ENCODE results near the gene ARHGAP33.
A peak's percentile ranks its signal among the peaks of the same experiment; 100 is the strongest.

The ARHGAP33 gene

DNA sequence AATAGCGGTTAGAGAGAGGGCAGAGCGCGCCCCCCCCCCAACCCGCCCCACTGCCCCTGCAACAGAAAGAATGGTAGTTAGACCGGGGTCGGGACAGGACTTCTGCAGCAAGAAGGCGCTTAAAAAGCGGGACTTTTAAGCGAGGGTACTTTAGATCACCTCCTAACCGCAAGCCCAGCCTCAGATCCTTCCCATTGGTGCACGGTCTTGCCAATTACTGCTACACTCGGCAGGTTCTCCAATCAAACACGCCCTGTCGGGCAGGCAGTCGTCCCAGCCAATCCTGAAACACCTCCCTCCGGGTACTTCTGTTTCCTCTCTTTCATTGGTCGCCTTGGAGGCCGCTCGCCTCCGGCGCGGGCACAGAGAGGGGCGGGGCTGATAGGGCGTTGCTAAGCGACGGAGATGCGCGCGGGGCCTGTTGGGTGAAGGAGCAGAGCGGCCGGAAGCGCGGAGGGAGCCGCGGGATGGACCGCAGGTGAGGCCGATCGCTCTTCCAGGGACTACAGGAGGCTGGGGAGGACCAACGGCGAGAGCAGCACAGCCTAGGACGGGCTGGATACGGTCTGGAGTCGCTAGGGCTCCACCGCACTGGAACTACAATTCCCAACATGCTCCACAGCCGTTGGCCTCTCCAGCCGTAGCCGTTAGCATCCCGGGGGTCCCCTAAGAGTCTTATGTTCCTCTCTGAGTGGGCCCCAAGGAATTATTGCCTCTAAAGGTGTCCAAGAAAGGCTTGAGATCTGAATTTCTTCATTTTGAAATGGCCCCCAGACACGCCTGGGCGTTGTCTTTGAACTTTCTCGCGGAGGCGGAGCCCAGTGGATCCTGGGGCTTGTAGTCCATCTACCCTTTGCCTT lies 17.4 kb upstream of the ARHGAP33 start, which contains the start of gene PROSER3:
Gene PROSER3, plus strand, starts transcription at position 428 of the 860 bp plus-strand sequence. Its CDS starts 40 bp downstream, at position 468.
- TF ChIP-seq, protein P1, sequence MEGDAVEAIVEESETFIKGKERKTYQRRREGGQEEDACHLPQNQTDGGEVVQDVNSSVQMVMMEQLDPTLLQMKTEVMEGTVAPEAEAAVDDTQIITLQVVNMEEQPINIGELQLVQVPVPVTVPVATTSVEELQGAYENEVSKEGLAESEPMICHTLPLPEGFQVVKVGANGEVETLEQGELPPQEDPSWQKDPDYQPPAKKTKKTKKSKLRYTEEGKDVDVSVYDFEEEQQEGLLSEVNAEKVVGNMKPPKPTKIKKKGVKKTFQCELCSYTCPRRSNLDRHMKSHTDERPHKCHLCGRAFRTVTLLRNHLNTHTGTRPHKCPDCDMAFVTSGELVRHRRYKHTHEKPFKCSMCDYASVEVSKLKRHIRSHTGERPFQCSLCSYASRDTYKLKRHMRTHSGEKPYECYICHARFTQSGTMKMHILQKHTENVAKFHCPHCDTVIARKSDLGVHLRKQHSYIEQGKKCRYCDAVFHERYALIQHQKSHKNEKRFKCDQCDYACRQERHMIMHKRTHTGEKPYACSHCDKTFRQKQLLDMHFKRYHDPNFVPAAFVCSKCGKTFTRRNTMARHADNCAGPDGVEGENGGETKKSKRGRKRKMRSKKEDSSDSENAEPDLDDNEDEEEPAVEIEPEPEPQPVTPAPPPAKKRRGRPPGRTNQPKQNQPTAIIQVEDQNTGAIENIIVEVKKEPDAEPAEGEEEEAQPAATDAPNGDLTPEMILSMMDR (IDR thresholded peaks at IDR 0.05; ENCODE audit: control insufficient read depth, extremely low read depth, insufficient read depth): no peak
- peak within 1 kb of the TSS; percentile 96 for H3K4me3 ChIP-seq (ENCODE audit: low read depth, low read length)
- peak; percentile 98 for DNase-seq (ENCODE audit: low read depth)

DNA sequence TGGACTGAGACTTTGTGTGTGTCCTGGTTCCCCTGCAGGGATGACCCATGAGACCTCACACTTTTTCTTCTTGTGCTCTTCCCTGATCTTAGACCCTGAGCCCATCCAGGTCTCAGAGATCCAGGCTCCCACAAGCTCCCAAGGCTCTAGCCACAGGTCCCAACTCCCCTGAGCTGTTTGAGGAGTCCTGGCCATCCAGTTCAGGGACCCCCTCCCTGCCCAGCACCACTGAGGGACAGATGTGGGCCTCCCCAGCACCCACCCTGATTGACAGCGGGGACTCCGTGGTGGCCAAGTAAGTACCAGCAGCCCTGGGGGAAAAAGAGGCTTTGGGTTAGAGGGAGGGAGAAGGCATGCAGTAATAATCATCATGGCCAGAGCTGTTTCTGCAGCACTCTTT lies 15.7 kb upstream of the ARHGAP33 start:
- no peak overlapping the region for H3K4me3 ChIP-seq (ENCODE audit: low read depth, low read length)
- TF ChIP-seq, protein P1 (IDR thresholded peaks at IDR 0.05; ENCODE audit: control insufficient read depth, extremely low read depth, insufficient read depth): no peak
- no peak for DNase-seq (ENCODE audit: low read depth)

DNA sequence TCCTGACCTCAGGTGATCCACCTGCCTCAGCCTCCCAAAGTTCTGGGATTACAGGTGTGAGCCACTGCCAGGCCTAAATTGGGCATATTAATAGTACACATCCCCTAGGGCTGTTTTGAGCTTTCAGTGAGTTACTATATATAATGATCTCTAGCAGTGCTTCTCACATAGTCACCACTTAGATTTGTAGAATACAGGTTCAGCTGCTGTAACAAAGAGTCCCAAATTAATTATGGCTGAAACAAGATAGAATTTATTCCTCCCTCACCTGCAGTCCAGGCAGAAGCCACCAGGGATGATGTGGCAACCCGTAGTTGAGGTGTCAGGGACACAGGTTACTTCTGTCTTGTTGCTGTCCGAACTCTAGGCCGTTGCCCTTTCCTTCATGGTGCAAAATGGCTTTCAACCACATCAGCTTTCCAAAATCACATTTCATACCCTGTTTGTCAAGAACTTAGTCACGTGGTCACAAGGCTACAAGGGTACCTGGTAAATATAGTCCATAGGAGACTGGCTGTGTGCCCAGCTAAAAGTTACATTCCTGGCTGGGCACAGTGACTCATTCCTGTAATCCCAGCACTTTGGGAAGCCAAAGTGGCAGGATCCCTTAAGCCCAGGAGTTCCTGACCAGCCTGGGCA lies 14.5 kb upstream of the ARHGAP33 start:
- H3K4me3 ChIP-seq (ENCODE audit: low read depth, low read length): no peak overlapping the region
- DNase-seq (ENCODE audit: low read depth): no peak
- TF ChIP-seq, protein P1 (IDR thresholded peaks at IDR 0.05; ENCODE audit: control insufficient read depth, extremely low read depth, insufficient read depth): no peak

DNA sequence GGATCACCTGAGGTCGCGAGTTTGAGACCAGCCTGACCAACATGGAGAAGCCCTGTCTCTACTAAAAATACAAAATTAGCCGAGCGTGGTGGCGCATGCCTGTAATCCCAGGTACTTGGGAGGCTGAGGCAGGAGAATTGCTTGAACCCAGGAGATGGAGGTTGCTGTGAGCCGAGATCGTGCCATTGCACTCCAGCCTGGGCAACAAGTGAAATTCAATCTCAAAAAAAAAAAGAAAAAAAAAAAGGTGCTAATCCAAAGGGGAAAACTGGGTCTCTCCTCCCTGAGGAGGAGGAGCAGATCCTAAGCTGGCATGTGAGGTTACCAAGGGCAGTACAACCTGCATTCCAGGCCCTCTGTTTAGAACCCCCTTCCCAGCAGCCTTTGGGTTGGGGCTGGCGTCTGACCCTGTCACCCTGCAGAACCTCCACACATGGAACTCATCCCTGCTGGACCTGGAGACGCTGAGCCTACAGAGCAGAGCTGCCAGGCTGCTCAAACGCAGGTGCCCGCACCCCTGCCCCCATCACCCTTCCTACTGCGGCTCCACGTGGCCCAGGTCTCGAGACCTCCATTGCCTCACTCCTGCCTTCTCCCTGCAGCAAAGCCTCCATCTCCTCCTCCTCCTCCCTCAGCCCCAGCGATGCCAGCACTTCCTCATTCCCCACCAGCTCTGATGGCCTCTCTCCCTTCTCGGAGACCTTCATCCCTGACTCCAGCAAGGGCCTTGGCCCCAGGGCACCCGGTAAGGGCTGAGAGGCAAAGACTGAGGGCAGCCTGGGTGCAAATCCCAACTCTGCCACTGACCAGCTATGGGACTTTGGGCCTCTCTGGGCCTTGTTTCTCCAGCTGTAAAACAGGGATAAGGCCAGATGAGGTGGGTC lies 10.7 kb upstream of the ARHGAP33 start:
- DNase-seq (ENCODE audit: low read depth): no peak
- H3K4me3 ChIP-seq (ENCODE audit: low read depth, low read length): no peak overlapping the region
- TF ChIP-seq, protein P1 (IDR thresholded peaks at IDR 0.05; ENCODE audit: control insufficient read depth, extremely low read depth, insufficient read depth): no peak

DNA sequence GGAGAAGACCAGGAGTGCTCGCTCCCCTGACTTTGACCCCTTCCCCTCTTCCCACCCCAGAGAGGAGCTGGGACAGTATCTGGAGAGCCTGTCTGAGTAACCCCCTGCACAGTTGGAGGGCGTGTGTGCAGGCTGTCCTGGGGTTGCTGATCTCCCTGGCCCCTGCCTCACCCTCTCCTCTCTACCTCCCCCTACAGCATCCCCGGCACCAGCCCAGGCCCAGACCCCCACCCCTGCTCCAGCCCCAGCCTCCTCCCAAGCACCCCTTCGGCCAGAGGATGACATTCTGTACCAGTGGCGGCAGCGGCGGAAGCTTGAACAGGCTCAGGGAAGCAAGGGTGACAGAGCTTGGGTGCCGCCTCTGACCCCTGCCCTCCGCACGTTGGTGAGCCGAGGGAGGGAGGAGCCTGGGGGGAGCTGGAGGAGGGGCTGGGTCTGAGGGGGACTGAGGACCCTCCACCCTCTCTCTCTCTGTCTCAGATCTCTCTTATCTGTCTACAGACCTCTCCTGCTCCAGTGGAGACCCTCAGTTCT lies 8.7 kb upstream of the ARHGAP33 start:
- no peak overlapping the region for H3K4me3 ChIP-seq (ENCODE audit: low read depth, low read length)
- DNase-seq (ENCODE audit: low read depth): no peak
- TF ChIP-seq, protein P1 (IDR thresholded peaks at IDR 0.05; ENCODE audit: control insufficient read depth, extremely low read depth, insufficient read depth): no peak

DNA sequence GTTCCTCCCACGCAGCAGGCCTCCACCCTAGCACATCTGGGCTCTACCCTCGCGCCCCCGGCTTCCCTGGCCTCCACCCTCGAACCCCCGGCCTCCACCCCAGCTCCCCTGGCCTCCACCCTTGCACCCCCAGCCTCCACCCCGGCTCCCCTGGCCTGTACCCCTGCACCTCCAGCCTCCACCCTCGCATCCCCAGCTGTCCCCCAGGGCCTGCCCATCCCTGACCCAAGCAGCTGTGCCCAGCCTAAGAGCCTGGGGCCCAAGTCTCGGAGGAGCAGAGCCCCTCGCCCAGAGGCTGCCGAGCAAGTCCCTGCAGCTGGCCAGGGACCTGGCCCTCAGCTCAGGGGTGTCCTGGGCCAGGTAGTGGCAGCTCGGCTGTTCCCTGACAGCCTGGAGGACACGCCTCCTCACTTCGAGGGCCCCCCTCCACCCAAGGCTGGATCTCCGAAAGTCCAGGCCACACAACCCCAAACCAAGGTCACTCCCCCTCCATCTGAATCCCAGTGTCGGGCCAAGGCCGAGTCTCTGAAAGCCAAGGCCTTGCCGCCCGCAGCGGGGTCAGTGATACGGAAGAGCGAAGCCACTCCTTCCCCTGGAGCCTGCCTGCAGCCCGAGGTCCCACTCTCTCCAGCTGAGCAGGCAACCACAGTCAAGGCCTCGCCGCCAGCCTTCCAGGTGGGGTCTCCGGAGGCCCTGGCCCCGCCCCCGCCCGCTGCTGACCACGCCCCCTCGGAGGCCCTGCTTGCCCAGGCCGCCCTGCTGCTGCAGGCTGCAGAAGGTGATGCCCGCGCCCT lies 7.9 kb upstream of the ARHGAP33 start:
- TF ChIP-seq, protein P1 (IDR thresholded peaks at IDR 0.05; ENCODE audit: control insufficient read depth, extremely low read depth, insufficient read depth): no peak
- no peak for DNase-seq (ENCODE audit: low read depth)

More for the DNA sequence above, 7.9 kb upstream of the ARHGAP33 start:
- no peak overlapping the region for H3K4me3 ChIP-seq (ENCODE audit: low read depth, low read length)

Data from LNCaP clone FGC (cell line).